ENCODE measurements around the gene TMEFF2. TPM values are rescaled to one million over a fixed set of nuclear protein-coding genes. Genes with fewer than 3 reads are reported as not detected.

Gene TMEFF2
- total and polyA plus RNA-seq, 2 of the 8 experiments (the other 6 are each of a cell fraction or from before 2014, with no cell fraction given) = 0.91 to 3.7 TPM

- Histone ChIP-seq H3K27me3 (replicated peaks in 1 of 4; ENCODE audit: control insufficient read depth in 3 of 4, extremely low read depth in 1 of 4, insufficient read depth in 3 of 4, low read length in 3 of 4) (no peaks in the 10 kb centered on the region), H3K9me3 (ENCODE audit: insufficient read depth in 2 of 2, low read depth in 1 of 2, low read length in 1 of 2) (no peaks in the 10 kb centered on the region), H3K4me2 (ENCODE audit: insufficient read depth in 1 of 2, low read depth in 2 of 2, low read length in 2 of 2) (no peak overlapping the region), H3K4me3 (ENCODE audit: extremely low read depth in 1 of 4, insufficient read depth in 2 of 4, low read depth in 3 of 4, low read length in 4 of 4) (no peak overlapping the region), H2BK15ac (ENCODE audit: low read length) (no peak overlapping the region), H3K14ac (ENCODE audit: insufficient read length) (no peak overlapping the region), H3K23ac (ENCODE audit: insufficient read length) (no peak overlapping the region), H4K20me1 (replicated peaks in 1 of 2; ENCODE audit: control insufficient read depth in 1 of 2, insufficient read depth in 2 of 2, low read length in 2 of 2) (no peaks in the 10 kb centered on the region), H4K91ac (replicated peaks; ENCODE audit: insufficient read length, low read length) (no peak overlapping the region), H3K23me2 (ENCODE audit: low read depth, low read length) (no peaks in the 10 kb centered on the region), H3K36me3 (ENCODE audit: control insufficient read depth in 2 of 4, insufficient read depth in 4 of 4, low read length in 3 of 4) (no peaks in the 10 kb centered on the region), H3K79me1 (ENCODE audit: low read depth, low read length) (no peaks in the 10 kb centered on the region), H2BK5ac (ENCODE audit: low read depth, low read length) (no peak overlapping the region), H3K9ac (replicated peaks in 1 of 4; ENCODE audit: extremely low read depth in 1 of 4, low read depth in 3 of 4, low read length in 3 of 4) (no peak overlapping the region), H4K8ac (ENCODE audit: extremely low read depth, insufficient read depth, low read length) (no peak overlapping the region), H3K18ac (ENCODE audit: extremely low read depth, low read length) (no peak overlapping the region), H2BK20ac (ENCODE audit: low read length) (no peak overlapping the region), H4K5ac (ENCODE audit: insufficient read length, low read depth, low read length) (no peak overlapping the region), H2AFZ (ENCODE audit: low read length) (no peak overlapping the region), H2BK12ac (ENCODE audit: low read depth, low read length) (no peak overlapping the region), H2BK120ac (replicated peaks; ENCODE audit: low read depth, low read length) (no peak overlapping the region), H3K79me2 (ENCODE audit: control insufficient read depth in 1 of 2, insufficient read depth in 2 of 2, low read length in 2 of 2) (no peaks in the 10 kb centered on the region), H3K56ac (replicated peaks; ENCODE audit: insufficient read length, low read depth, low read length) (no peak overlapping the region), H3K4me1 (replicated peaks in 1 of 4; ENCODE audit: control insufficient read depth in 3 of 4, insufficient read depth in 4 of 4, low read length in 3 of 4) (no peaks in the 10 kb centered on the region), H2AK5ac (ENCODE audit: low read depth, low read length) (no peak overlapping the region), H3K4ac (replicated peaks; ENCODE audit: insufficient read length, low read depth, low read length) (no peak overlapping the region), H3K27ac (ENCODE audit: low read depth, low read length) (no peak overlapping the region)
- FAIRE-seq (no peak), DNase-seq (ENCODE audit: low read depth in 1 of 2, low spot score in 2 of 2) (no peak)
- POLR2A ChIA-PET (ENCODE audit: partially characterized antibody) = no interaction called here
- 83% methylated on average over 1 of the region's 1 CpG; no CpG with 5 or more reads in 1 of the 2 experiments for WGBS, 2 experiments (ENCODE audit: extremely low coverage in 1 of 2, insufficient coverage in 1 of 2, insufficient read length in 1 of 2, insufficient replicate concordance in 2 of 2, low coverage in 1 of 2, low lambda C conversion rate in 2 of 2, missing lambda C conversion rate in 1 of 2)
- CTCF ChIA-PET (ENCODE audit: partially characterized antibody) = interaction anchor here (0.6 to 1.1 kb wide), 4 partner anchors 16 to 359 kb away, joined by 3 to 5 read pairs (median 3); no protein-coding TSS in a partner anchor
- TF ChIP-seq RXRA (IDR thresholded peaks at IDR 0.05; ENCODE audit: insufficient read depth, low read depth, low read length) (no peak), BRCA1 (IDR thresholded peaks at IDR 0.05; ENCODE audit: low read depth, low read length) (no peak), HDAC2 (IDR thresholded peaks at IDR 0.05; ENCODE audit: borderline replicate concordance in 1 of 2, low read depth in 2 of 2, low read length in 2 of 2) (no peak), RNF2 (IDR thresholded peaks at IDR 0.05; ENCODE audit: borderline replicate concordance, low read depth, low read length, missing control alignments, poor library complexity, severe bottlenecking) (no peak), MAX (IDR thresholded peaks at IDR 0.05) (no peak), BCL11A (IDR thresholded peaks at IDR 0.05; ENCODE audit: low read depth in 2 of 2, low read length in 2 of 2) (no peak), NRF1 (IDR thresholded peaks at IDR 0.05; ENCODE audit: low read depth, low read length) (no peak), NANOG (IDR thresholded peaks at IDR 0.05; ENCODE audit: insufficient read depth, low read depth, low read length, poor library complexity, severe bottlenecking) (no peak), SIRT6 (IDR thresholded peaks at IDR 0.05; ENCODE audit: low read length) (no peak), KDM1A (IDR thresholded peaks at IDR 0.05; ENCODE audit: borderline replicate concordance, low read length) (no peak), TAF1 (IDR thresholded peaks at IDR 0.05; ENCODE audit: low read depth, low read length) (no peak), SP4 (IDR thresholded peaks at IDR 0.05; ENCODE audit: low read length) (no peak)
These were observed 48.4 kb downstream of the TMEFF2 start for GRCh38 chr2:192146069-192147015.

Data from H1 (cell line).